Uterus (tissue), 4 donors: Measurements from ENCODE around the gene ASIP. TPM values are rescaled to one million over a fixed set of nuclear protein-coding genes. Genes with fewer than 3 reads are reported as not detected.
"Not testable (repeated sequence)": the region's sequence is repeated elsewhere in the genome, so short reads cannot be mapped to it uniquely, and the experiment has no call there.

Experiments used
- DNase-seq, 2 donors: peaks; one replicate each; pipeline ENCODE4 v3.0.0-alpha.2; 2019 to 2020
- H3K27ac ChIP-seq, 2 donors: fragments of 200-600 bp; sonication (generic); 1 replicate in 1 of 2; 2 replicates in 1 of 2; pipeline ENCODE4 v1.5.1; 2016 to 2018
- H3K27me3 ChIP-seq, 2 donors: fragments of 200-600 bp; sonication (generic); one replicate each; pipeline ENCODE4 v1.5.1; 2018 to 2019; ENCODE audit warnings: control low read depth in 1 of 2
- H3K36me3 ChIP-seq, 2 donors: fragments of 200-600 bp; sonication (generic); one replicate each; pipeline ENCODE4 v1.5.1; 2019; ENCODE audit warnings: control low read depth in 1 of 2
- H3K4me1 ChIP-seq, 2 donors: fragments of 200-600 bp; sonication (generic); one replicate each; pipeline ENCODE4 v1.5.1; 2018 to 2019; ENCODE audit warnings: control low read depth in 1 of 2
- H3K4me3 ChIP-seq, 2 donors: fragments of 200-600 bp; sonication (generic); 1 replicate in 1 of 2; 2 replicates in 1 of 2; pipeline ENCODE4 v1.5.1; 2018 to 2019; ENCODE audit warnings: mild to moderate bottlenecking in 1 of 2
- H3K9me3 ChIP-seq, 2 donors: fragments of 200-600 bp; sonication (generic); one replicate each; pipeline ENCODE4 v1.5.1; 2019; ENCODE audit warnings: control low read depth in 1 of 2
- CTCF ChIP-seq, 4 experiments: fragments of 200-600 bp in 2 of 4; fragments of 450-650 bp in 2 of 4; sonication (generic) in 2 of 4; IDR thresholded peaks; one replicate each; pipeline ENCODE4 v1.5.1; 2016 to 2019; ENCODE audit warnings: antibody characterized with exemption in 4 of 4, mild to moderate bottlenecking in 2 of 4, moderate library complexity in 1 of 4
- POLR2A ChIP-seq, 2 donors: fragments of 450-650 bp; IDR thresholded peaks; one replicate each; pipeline ENCODE4 v1.6.1; 2016; ENCODE audit warnings: antibody characterized with exemption in 2 of 2, mild to moderate bottlenecking in 1 of 2, moderate library complexity in 1 of 2
- intact Hi-C: fragments of 100-400 bp; cut with DNase I; formaldehyde crosslinking; loops from one replicate; pipeline ENCODE4 v1.15.1; 2023; ENCODE audit warnings: low total_unique reads
- total RNA-seq, 4 donors: library from RNA; depleted of rRNA in 3 of 4; stranded (reverse); fragments of >200 nt in 3 of 4; gene quantifications; one replicate each; pipeline versions ENCODE4 v1.1.0 to v1.2.4, GENCODE V29; 2014 to 2023
- donor health status: DM: yes; HTN: yes; CAD: no.

ASIP gene
- total RNA-seq, 4 donors from 2014 or later = not detected

- intact Hi-C loops = no loop called here
- DNase-seq = no peak
- TF ChIP-seq POLR2A (IDR thresholded peaks at IDR 0.05) (no peak), CTCF (IDR thresholded peaks at IDR 0.05) (no peak)
- no peaks in the 10 kb centered on the region for H3K4me1 ChIP-seq
- H3K27me3 ChIP-seq = no peaks in the 10 kb centered on the region
- H3K36me3 ChIP-seq = no peaks in the 10 kb centered on the region
- peak overlapping the region; percentile 68 to 86 for H3K27ac ChIP-seq
- H3K9me3 ChIP-seq = no peaks in the 10 kb centered on the region
- H3K4me3 ChIP-seq = peak overlapping the region in 1 of 2 donors; percentile 70
These were observed 24.9 kb upstream of the ASIP start for GRCh38 chr20:34216382-34216742.

GRCh38 chr20:34220561-34220960, 20.7 kb upstream of the ASIP start:
- no peak for DNase-seq

GRCh38 chr20:34222208-34222607, 19.0 kb upstream of the ASIP start:
- Histone ChIP-seq H3K4me3 (no peak overlapping the region), H3K27me3 (no peaks in the 10 kb centered on the region), H3K9me3 (no peaks in the 10 kb centered on the region), H3K4me1 (no peaks in the 10 kb centered on the region), H3K27ac (peak overlapping the region in 1 of 2 donors; percentile 35), H3K36me3 (no peaks in the 10 kb centered on the region)
- intact Hi-C loops = no loop called here
- TF ChIP-seq CTCF (IDR thresholded peaks at IDR 0.05) (no peak), POLR2A (IDR thresholded peaks at IDR 0.05) (no peak)
- peak; percentile 25 to 28 for DNase-seq

More at GRCh38 chr20:34220561-34220960, 20.7 kb upstream of the ASIP start:
- Histone ChIP-seq H3K27me3 (no peaks in the 10 kb centered on the region), H3K4me1 (no peaks in the 10 kb centered on the region), H3K27ac (no peak overlapping the region), H3K36me3 (no peaks in the 10 kb centered on the region), H3K4me3 (no peak overlapping the region), H3K9me3 (no peaks in the 10 kb centered on the region)
- TF ChIP-seq POLR2A (IDR thresholded peaks at IDR 0.05) (no peak), CTCF (IDR thresholded peaks at IDR 0.05) (no peak)
- intact Hi-C loops = no loop called here

GRCh38 chr20:34224251-34224650, 17.0 kb upstream of the ASIP start:
- H3K36me3 ChIP-seq, H3K9me3 ChIP-seq, intact Hi-C loops, H3K4me1 ChIP-seq, H3K4me3 ChIP-seq, H3K27me3 ChIP-seq, H3K27ac ChIP-seq, DNase-seq: not testable (repeated sequence)

GRCh38 chr20:34231634-34232033, 9.6 kb upstream of the ASIP start:
- Histone ChIP-seq H3K4me3 (no peak overlapping the region), H3K27me3 (no peaks in the 10 kb centered on the region), H3K36me3 (no peaks in the 10 kb centered on the region), H3K4me1 (no peaks in the 10 kb centered on the region), H3K9me3 (no peaks in the 10 kb centered on the region), H3K27ac (no peak overlapping the region)
- TF ChIP-seq CTCF (IDR thresholded peaks at IDR 0.05) = no peak
- TF ChIP-seq POLR2A (IDR thresholded peaks at IDR 0.05) = no peak
- DNase-seq = no peak
- intact Hi-C loops = no loop called here

GRCh38 chr20:34232494-34233087, 8.6 kb upstream of the ASIP start:
- Histone ChIP-seq H3K27me3 (no peaks in the 10 kb centered on the region), H3K27ac (no peak overlapping the region), H3K9me3 (peaks cover 2 to 4% of the 10 kb centered on the region in 2 donors), H3K36me3 (no peaks in the 10 kb centered on the region), H3K4me3 (no peak overlapping the region), H3K4me1 (no peaks in the 10 kb centered on the region)
- no peak for DNase-seq
- TF ChIP-seq CTCF (IDR thresholded peaks at IDR 0.05) (no peak), POLR2A (IDR thresholded peaks at IDR 0.05) (no peak)
- intact Hi-C loops = no loop called here
